HG03575 (cell line): ENCODE results near the gene EXOC4.

Source experiments
- ATAC-seq: cut with Tn5 transposase; IDR thresholded peaks from one replicate; pipeline ENCODE4 v1.9.1; 2021; ENCODE audit not compliant: unreplicated experiment, insufficient number of reproducible peaks, low FRiP score; ENCODE audit errors: extremely low read depth

EXOC4 gene

GRCh38 chr7:134098072-134098471 lies 845.2 kb downstream of the EXOC4 start:
- ATAC-seq = no peak

GRCh38 chr7:134101716-134102115 lies 848.8 kb downstream of the EXOC4 start:
- ATAC-seq = no peak

GRCh38 chr7:134104166-134104565 lies 851.3 kb downstream of the EXOC4 start:
- ATAC-seq = no peak

GRCh38 chr7:134105841-134106240 lies 853.0 kb downstream of the EXOC4 start:
- no peak for ATAC-seq

- ATAC-seq = no peak
These were observed 855.9 kb downstream of the EXOC4 start for GRCh38 chr7:134108802-134109201.

GRCh38 chr7:134113655-134114054 lies 860.8 kb downstream of the EXOC4 start:
- no peak for ATAC-seq

GRCh38 chr7:134114992-134115391 lies 862.1 kb downstream of the EXOC4 start:
- no peak for ATAC-seq
